T-helper 22 cell (primary cell): ENCODE measurements around the gene RPS27L.
"Not testable (repeated sequence)": the region's sequence is repeated elsewhere in the genome, so short reads cannot be mapped to it uniquely, and the experiment has no call there.

Source experiments
- DNase-seq: peaks from one replicate; pipeline ENCODE4 v3.0.0-alpha.2; 2020; ENCODE audit warnings: low read depth

The RPS27L gene

DNA sequence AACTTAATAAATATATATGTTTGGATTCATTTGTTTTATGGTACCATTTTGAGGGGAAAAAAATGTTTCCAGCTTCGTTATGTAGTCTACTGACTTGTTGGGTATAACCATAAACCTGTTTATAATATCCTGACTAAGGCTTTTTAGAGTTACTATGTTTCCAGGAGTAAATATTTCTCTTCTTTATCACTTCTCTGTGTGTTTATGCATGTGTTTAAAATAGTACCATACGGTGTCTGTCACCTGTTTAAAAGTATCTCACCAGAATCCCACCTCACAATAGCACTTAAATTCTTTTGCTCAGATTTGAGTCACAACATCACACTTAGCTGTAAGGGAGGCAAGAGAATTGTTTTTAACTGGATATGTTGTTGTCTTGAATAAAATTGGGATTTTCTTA lies 20.5 kb downstream of the RPS27L start:
- DNase-seq = no peak

DNA sequence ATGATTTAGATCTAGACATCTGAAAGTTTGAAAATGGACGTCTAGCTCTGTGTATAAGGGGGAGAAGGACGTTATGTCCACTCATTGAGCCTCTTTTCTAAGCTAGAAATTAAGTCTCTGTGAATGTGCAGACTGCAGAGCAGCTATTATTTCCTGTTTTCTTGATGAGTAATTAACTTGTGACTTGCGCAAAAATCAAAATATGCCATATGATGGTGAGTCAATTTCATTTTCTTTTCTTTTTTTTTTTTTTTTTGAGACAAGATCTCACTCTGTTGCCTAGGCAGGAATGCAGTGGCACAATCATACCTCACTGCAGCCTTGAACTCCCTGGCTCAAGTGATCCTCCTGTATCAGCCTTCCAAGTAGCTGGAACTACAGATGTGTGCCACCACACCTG lies 21.5 kb downstream of the RPS27L start:
- no peak for DNase-seq

DNA sequence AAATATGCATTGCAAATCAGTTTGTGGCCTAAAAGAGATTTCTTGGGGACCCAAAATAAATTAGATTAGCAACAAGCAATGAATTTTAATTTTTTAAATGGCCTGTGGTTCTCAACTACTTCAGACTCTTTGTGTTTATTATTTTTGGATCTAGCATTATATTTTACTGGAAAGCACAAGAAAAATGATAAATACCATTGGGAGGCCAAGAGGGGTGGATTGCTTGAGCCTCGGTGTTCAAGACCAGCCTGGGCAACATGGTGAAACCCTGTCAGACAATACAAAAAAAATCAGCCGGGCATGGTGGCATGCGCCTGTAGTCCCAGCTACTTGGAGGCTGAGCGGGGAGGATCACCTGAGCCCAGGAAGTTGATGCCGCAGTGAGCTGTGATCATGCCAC lies 22.0 kb downstream of the RPS27L start:
- DNase-seq = no peak

DNA sequence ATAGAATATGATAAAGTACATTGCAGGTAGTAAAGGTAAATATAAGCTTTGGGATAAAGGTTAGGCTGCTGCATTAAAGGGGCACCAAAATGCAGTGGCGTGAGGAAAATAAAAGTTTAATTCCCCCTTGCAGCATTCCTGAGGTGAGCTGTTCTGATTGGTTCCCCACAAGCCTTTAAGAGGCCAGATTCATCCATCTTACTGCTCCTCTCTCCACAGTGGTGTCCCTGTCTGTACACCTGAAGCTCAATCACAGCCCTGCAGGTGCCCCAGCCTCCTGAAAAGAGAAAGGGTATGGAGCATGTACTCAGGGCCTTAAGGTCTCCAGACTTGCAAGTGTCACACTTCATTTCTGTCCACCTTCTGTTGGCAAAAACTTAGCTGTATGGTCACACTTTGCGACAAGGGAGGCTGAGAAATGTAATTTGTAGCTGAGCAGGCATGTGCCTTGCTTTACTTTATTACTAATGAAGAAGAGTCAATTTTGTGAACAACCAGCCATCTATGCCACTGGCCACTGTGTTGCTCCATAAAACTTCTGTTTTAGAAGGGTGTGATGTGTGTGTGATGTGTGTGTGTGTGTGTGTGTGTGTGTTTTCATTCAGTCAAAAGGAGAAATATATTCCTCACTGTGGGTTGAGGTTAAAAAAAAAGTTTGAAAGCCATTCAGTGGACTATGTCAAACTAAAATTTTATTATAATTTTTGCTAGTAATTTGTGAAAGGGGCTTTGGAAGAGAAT lies 22.9 kb downstream of the RPS27L start:
- no peak for DNase-seq

DNA sequence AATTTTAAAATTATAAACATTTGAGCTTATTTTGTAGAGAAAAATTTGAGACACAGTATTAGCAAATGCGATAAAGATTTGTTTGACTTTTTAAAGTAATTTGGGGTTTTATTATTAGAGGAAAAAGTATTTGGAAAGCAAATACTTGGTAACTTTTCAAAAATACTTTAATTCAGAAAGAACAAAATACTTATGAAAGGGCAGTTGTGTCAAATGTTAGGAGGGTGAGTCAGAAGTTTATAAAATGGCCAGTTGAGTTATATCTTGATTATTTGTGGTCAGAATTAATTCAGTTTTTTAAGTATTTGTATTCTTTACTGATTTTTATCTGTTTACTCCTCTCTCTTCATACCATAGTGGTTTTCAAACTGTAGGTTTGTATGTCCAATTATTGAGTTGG lies 23.5 kb downstream of the RPS27L start:
- no peak for DNase-seq

DNA sequence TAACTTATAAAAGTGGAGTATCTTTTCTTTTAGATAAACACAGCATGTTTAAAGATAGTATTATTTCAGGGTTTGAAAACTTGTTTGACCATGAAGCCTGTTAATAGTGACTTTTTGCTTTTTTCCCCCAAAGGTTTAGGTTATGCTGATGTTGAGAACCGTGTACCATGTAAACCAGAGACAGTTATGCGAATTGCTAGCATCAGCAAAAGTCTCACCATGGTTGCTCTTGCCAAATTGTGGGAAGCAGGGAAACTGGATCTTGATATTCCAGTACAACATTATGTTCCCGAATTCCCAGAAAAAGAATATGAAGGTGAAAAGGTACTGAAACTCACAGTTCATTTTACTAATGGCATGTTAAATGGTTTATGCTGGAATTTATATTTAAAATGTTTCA lies 30.6 kb downstream of the RPS27L start:
- no peak for DNase-seq

DNA sequence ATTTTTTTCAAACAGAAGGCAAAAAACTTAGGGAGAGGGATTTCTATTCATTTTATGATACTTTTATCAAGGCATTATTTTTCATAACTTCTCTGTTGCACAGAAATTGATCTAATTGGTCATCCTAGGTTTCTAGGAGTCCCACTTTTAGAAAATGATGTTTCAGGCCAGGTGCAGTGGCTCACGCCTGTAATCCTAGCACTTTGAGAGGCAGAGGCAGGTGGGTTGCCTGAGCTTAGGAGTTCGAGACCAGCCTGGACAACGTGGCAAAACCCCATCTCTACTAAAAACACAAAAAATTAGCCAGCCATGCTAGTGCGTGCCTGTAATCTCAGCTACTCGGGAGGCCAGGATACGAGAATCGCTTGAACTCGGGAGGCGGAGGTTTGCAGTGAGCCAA lies 32.8 kb downstream of the RPS27L start:
- no peak for DNase-seq

DNA sequence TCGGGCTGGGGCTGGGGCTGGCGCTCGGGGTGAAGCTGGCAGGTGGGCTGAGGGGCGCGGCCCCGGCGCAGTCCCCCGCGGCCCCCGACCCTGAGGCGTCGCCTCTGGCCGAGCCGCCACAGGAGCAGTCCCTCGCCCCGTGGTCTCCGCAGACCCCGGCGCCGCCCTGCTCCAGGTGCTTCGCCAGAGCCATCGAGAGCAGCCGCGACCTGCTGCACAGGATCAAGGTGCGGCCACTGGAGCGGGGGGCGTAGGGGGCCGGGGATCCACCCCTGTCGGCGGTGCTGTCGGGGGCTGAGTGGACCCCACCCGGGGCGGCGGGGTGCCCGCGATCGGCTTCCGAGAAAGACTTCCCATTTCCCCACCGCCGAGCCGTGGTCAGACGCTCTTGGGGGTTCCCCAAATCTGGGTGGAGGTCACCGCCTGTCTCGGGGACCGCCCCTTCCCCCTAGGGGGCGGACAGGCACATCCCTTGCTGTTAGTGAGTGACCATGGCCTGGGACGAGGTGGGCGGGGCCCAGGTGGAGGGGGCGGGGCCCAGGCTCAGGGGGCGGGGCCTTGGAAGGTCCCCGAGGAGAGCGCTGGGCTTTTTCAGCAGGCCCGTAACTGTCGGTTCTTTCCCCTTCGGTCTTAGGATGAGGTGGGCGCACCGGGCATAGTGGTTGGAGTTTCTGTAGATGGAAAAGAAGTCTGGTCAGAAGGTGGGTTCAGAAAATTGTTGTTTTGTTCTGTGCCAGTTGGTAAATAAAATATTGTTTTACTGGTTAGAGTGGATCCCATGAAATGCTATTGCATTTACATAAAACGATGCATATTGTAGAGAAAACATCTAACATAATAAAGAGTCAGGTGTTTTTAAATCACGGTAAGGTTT lies 35.0 kb downstream of the RPS27L start:
- DNase-seq = peak; percentile 67

DNA sequence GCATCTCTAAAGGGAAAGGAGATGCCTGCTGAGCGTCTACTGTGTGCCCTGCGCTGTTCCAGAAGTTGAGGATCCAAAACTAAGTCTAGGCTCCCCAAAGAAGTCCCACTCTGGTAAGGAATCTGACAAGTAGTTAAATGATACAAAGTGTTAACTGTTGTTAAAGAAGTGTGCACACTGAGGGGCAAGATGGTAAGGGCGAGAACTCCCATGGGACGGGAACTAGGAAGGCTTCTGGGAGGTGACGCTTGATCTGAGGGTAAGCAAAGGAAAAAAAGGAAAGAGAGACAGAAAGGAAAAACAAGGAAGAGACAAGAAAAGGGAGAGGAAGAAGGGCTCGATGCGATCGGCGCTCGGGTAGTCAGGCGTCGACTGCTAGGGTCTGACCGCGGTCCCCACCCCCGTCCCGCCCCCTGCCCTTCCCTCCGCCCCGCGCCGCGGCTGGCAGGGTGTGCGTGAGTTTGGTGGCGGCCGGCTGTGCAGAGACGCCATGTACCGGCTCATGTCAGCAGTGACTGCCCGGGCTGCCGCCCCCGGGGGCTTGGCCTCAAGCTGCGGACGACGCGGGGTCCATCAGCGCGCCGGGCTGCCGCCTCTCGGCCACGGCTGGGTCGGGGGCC lies 35.8 kb downstream of the RPS27L start, which contains the start of gene LACTB:
Gene LACTB (plus strand): TSS at position 480 of the 620 bp plus-strand sequence. CDS start 11 bp downstream, at position 491.
- peak; percentile 60 for DNase-seq

DNA sequence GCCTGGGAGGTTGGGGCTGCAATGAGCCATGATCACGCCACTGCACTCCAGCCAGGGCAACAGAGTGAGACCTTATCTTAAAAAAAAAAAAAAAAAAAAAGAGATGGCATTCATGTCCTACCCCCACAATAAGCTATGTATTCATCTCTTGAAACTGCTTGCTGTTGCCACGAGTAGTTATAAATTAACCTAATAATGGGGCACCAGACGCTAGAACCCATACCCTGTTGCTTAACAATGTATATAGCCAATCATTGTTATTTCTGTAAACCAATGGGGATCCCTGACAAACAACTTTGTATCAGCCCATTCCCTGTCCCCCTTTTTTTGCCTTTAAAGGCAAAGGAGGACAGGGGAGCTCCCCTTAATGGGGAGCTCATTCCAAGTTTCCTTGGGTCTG lies 38.4 kb downstream of the RPS27L start:
- DNase-seq = no peak

DNA sequence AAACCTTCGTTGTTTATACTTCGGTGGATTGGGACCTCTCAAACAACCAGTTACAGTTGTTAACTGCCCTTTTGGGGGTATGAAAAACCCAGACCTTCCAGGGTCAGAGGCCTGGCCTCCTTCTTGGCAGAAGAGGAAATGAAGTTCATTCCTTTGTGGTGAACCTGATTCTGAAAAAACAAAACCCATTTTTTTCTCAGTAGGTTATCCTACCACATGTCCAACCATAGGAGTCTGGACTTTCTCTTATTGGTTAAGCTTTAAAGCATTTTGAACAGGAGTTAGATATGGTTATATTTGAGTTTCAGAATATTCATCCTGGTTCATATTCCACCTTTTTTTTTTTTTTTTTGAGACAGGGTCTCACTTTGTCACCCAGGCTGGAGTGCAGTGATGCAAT lies 42.8 kb downstream of the RPS27L start:
- DNase-seq = no peak

DNA sequence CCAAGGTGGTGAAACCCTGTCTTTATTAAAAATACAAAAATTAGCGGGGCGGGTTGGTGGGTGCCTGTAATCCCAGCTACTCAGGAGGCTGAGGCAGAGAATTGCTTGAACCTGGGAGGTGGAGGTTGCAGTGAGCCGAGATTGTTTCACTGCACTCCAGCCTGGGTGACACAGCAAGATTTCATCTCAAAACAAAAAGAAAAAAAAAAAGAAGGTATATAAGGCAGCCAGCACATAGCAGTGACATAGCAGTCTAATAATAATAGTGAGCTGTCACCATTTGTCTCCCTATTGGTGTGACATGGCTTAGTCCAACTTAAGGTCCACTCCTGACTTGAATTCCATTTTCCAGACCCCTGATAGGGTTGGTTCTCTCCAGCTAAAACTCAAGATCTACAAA lies 44.4 kb downstream of the RPS27L start:
- no peak for DNase-seq

DNA sequence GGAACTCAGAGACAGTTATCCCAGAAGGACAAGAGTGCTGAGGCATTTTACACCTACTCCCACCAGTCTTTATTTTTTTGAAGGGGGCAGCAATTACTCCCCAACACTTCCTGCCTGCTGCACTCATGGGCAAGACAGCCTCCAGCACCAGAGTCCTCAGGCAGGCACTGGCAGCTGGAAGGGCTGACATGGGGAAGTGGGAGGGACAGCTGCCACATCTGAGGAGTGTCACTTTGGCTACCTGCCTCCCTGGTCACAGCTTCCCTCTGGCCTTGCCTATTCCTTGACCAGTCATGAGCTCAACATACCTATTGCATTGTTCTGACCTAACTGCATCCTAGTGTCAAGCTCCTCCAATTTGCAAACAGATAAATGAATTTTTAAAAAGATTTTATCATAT lies 45.8 kb downstream of the RPS27L start:
- DNase-seq = no peak

DNA sequence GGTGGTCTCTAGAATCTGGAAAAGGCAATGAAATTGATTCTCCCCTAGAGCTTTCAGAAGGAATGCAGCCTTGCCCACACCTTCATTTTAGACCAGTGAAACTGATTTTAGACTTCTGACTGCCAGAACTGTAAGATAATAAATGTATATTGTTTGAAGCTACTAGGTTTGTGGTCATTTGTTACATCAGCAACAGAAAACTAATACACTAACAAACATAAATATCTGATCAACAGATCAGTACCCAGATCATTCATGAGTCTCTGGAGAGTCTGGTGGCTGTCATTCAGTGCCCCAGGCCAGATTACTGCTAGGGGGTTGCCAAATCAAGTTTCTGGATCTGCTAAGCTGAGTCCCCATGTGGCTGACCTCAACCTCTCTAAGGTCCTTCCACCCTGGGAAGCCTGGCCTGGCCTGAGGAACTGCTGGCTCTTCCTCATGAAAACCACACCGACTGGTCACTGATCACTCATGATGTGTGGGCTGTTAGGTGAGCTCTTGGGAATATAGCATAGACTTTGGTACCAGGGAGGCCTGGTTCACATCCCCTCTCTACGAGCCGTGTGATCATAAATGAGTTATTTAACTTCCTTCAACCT lies 46.8 kb downstream of the RPS27L start:
- DNase-seq = no peak

DNA sequence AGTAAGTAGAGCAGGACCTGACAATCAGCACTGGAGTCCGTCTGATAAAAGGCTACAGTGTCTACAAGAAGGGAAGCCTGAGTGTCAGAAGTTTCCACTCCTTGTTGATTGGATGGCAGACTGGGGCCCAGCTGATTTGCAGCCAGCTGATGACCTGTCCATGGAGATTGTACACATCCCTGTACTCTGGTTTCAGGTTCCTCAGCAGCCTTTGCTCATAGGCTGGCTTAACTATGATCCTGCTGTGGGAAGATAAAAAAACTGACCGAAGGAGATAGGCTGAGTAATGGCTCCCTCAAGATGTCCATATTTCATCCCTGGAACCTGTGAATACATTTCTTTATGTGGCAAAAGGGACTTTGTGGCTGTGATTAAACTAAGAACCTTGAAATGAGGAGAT lies 47.4 kb downstream of the RPS27L start:
- no peak for DNase-seq

DNA sequence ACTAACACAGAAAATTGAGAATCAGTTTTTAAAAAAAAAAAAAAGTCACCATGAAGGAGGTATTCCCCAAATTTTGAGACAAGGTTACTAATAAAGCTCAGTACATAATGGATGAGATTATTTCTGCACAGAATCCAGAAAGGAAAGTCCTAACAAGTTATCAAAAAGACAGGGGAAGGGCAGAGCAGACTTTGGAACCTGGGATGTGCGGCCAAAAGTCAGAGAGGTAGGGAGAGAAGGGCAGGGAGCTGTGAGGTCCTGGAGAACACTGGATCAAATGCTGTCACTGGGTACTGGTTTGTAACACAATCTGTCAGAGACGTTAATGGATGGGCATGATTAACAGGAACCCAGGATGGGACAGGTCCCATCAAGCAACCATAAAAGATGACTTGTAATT lies 47.8 kb downstream of the RPS27L start:
- no peak for DNase-seq

DNA sequence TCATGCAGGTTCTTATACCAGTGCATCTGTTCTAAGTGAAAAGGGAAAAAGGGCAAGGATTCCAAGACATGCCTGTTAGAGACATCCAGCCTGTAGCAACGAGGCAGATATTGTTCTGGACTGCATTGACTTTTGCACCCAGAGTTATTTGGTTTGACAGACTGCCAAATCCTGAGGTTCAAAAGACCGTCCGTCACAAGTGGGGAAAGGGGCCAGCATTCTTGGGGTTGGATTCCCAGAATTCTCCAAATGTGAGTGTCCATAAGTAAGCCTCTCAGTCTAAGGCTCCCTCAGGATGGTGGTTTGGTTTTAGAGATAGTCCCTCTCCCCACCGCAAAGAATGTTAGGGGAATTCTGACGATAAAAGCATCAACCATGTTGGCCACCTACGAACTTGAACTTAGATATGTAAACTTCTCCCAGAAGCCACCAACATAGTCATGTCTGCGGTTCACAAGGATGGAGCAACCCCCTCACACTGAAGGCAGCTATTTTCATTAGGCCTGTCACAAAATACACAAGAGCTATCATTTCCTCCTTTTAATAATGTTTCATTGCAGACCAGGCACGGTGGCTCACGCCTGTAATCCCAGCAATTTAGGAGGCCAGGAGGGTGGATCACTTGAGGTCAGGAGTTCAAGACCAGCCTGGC lies 49.3 kb downstream of the RPS27L start:
- no peak for DNase-seq

DNA sequence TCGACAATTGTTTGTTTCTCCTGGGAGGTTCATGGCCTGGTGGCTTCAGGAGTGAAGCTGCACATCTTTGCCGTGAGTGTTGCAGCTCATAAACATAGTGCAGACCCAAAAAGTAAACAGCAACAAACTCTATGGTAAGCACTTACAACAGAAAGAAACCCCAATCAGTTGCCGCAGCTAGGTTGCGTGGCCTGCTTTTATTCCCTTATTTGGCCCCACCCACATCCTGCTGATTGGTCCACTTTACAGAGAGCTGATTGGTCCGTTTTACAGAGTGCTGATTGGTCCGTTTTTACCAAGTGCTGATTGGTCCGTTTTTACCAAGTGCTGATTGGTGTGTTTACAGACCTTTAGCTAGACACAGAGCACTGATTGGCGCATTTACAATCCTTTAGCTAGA lies 51.9 kb downstream of the RPS27L start:
- DNase-seq = not testable (repeated sequence)

DNA sequence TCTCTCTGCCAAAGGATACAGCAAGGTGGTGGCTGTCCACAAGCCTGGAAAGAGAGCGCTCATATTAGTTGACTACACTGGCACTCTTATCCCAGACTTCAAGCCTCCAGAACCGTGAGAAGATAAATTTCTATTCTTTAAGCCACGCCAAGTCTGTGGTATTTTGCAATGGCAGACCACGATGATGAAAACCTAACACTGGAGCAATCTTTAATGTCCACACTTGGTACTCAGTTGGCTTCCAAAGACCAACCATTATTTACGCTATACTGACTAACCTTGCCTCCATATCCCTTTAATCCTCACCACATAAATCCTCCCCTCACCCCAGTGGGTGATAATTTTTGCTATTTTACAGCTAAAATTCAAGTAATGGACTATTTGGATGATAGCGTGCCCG lies 52.5 kb downstream of the RPS27L start:
- DNase-seq = no peak

DNA sequence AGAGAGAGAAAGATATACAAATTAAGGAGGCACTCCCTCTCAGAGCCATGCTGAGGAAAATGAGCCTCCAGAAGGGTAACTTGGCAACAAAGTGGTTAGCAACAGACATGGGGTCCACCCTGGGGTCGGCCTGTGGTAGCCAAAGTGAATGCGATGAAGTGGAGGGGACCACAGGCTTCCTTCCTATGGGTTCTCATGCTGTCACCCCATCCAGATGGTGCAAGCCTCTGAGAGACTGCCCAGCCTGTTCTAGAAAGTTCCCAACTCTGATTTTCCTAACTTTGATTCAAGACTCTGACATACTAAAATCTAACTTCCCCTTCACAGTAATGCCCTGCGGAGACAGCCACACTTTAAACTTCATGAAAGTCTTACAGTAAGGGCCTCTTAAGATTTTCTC lies 53.9 kb downstream of the RPS27L start:
- no peak for DNase-seq

DNA sequence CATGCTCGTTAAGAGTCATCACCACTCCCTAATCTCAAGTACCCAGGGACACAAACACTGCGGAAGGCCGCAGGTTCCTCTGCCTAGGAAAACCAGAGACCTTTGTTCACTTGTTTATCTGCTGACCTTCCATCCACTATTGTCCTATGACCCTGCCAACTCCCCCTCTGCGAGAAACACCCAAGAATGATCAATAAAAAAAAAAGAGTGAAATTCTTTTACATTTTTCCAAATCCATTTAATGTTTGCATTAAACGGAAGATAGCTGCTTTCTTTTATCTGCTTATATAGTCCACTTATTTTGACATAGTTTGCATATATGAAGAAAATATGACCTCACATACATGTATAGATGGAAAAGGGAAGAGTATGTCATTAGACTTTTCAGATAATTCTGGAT lies 57.7 kb downstream of the RPS27L start:
- DNase-seq = not testable (repeated sequence)

DNA sequence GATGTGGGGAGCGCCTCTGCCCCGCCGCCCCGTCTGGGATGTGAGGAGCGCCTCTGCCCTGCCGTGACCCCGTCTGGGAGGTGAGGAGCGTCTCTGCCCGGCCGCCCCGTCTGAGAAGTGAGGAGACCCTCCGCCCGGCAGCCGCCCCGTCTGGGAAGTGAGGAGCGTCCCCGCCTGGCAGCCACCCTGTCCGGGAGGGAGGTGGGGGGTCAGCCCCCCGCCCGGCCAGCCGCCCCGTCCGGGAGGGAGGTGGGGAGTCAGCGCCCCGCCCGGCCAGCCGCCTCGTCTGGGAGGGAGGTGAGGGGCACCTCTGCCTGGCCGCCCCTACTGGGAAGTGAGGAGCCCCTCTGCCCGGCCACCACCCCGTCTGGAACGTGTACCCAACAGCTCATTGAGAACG lies 58.4 kb downstream of the RPS27L start:
- DNase-seq = not testable (repeated sequence)
